H1 (cell line): ENCODE data around the gene CRIP1. TPM values are rescaled to one million over a fixed set of nuclear protein-coding genes. Genes with fewer than 3 reads are reported as not detected.

Source experiments
- CTCF ChIA-PET: fragments of 300-600 bp; sonication (Branson Sonifier 250); formaldehyde crosslinking; loops from one replicate; lab custom pipeline; 2021; ENCODE audit not compliant: partially characterized antibody; lab: Charles Lee
- POLR2A ChIA-PET: fragments of 300-600 bp; sonication (Branson Sonifier 250); formaldehyde crosslinking; loops from one replicate; lab custom pipeline; 2021; ENCODE audit warnings: inconsistent platforms; ENCODE audit not compliant: partially characterized antibody; lab: Charles Lee
- DNase-seq, 2 experiments: peaks; one replicate each; pipeline versions ENCODE4 v3.0.0 to v3.0.0-alpha.2; 2010 to 2022; ENCODE audit warnings: low spot score in 2 of 2, low read depth in 1 of 2, mixed read lengths in 1 of 2
- FAIRE-seq: peaks from 2 replicates; lab custom pipeline; 2011; peaks lifted over from hg19 to GRCh38; lab: Jason Lieb, UNC
- H2AFZ ChIP-seq: 2 replicates; pipeline ENCODE4 v1.8.1; 2012; ENCODE audit warnings: low read length, inconsistent platforms
- H2AK5ac ChIP-seq: 2 replicates; pipeline ENCODE4 v1.6.1; 2013; ENCODE audit warnings: low read depth, low read length
- H2BK120ac ChIP-seq: replicated peaks from 2 replicates; pipeline ENCODE3; 2013; ENCODE audit warnings: low read depth, low read length, inconsistent platforms
- H2BK12ac ChIP-seq: 2 replicates; pipeline ENCODE4 v1.6.1; 2013; ENCODE audit warnings: low read depth, low read length
- H2BK15ac ChIP-seq: 2 replicates; pipeline ENCODE4 v1.6.1; 2013; ENCODE audit warnings: low read length
- H2BK20ac ChIP-seq: 2 replicates; pipeline ENCODE4 v1.6.1; 2013; ENCODE audit warnings: low read length
- H2BK5ac ChIP-seq: 2 replicates; pipeline ENCODE4 v1.6.1; 2013; ENCODE audit warnings: low read depth, low read length
- H3K14ac ChIP-seq: 2 replicates; pipeline ENCODE4 v1.6.1; 2013; ENCODE audit warnings: inconsistent platforms; ENCODE audit not compliant: insufficient read length
- H3K18ac ChIP-seq: 2 replicates; pipeline ENCODE4 v1.6.1; 2013; ENCODE audit warnings: low read length; ENCODE audit errors: extremely low read depth
- H3K23ac ChIP-seq: 2 replicates; pipeline ENCODE4 v1.6.1; 2013; ENCODE audit warnings: inconsistent platforms; ENCODE audit not compliant: insufficient read length
- H3K23me2 ChIP-seq: 2 replicates; pipeline ENCODE4 v1.6.1; 2013; ENCODE audit warnings: low read depth, low read length
- H3K27ac ChIP-seq: 2 replicates; pipeline ENCODE4 v1.6.1; 2011; ENCODE audit warnings: low read depth, low read length, inconsistent platforms
- H3K27me3 ChIP-seq, 4 experiments: replicated peaks in 1 of 4; 1 replicate in 1 of 4; 2 replicates in 3 of 4; pipeline versions ENCODE4 v1.6.1 to v1.8.1; 2011 to 2013; ENCODE audit warnings: low read length in 3 of 4, mild to moderate bottlenecking in 3 of 4, inconsistent platforms in 2 of 4, mixed read lengths in 2 of 4, moderate library complexity in 1 of 4; ENCODE audit not compliant: control insufficient read depth in 3 of 4, insufficient read depth in 3 of 4; ENCODE audit errors: extremely low read depth in 1 of 4
- H3K36me3 ChIP-seq, 4 experiments: 2 replicates each; pipeline versions ENCODE4 v1.6.1 to v1.8.1; 2011 to 2013; ENCODE audit warnings: mild to moderate bottlenecking in 4 of 4, low read length in 3 of 4, moderate library complexity in 2 of 4, control low read depth in 1 of 4, inconsistent platforms in 1 of 4; ENCODE audit not compliant: insufficient read depth in 4 of 4, control insufficient read depth in 2 of 4
- H3K4ac ChIP-seq: replicated peaks from 2 replicates; pipeline ENCODE3; 2013; ENCODE audit warnings: low read length, low read depth, mixed read lengths, inconsistent platforms; ENCODE audit not compliant: insufficient read length
- H3K4me1 ChIP-seq, 4 experiments: replicated peaks in 1 of 4; 1 replicate in 1 of 4; 2 replicates in 3 of 4; pipeline versions ENCODE4 v1.6.1 to v1.8.1; 2011 to 2013; ENCODE audit warnings: low read length in 3 of 4, inconsistent platforms in 2 of 4, mixed read lengths in 1 of 4; ENCODE audit not compliant: insufficient read depth in 4 of 4, control insufficient read depth in 3 of 4
- H3K4me2 ChIP-seq, 2 experiments: 2 replicates each; pipeline versions ENCODE4 v1.6.1 to v1.8.1; 2011 to 2013; ENCODE audit warnings: low read depth in 2 of 2, low read length in 2 of 2, control low read depth in 1 of 2, inconsistent platforms in 1 of 2, mild to moderate bottlenecking in 1 of 2; ENCODE audit not compliant: insufficient read depth in 1 of 2
- H3K4me3 ChIP-seq, 4 experiments: fragments of 200-600, 300-600 bp in 1 of 4; sonication (generic), shearing (Covaris generic), sonication (Bioruptor Twin) in 1 of 4; 2 replicates each; pipeline versions ENCODE4 v1.5.1 to v1.8.1; 2011 to 2016; ENCODE audit warnings: low read length in 4 of 4, low read depth in 3 of 4, control low read depth in 2 of 4, inconsistent platforms in 2 of 4, mild to moderate bottlenecking in 2 of 4, mixed read lengths in 1 of 4, moderate library complexity in 1 of 4; ENCODE audit not compliant: insufficient read depth in 2 of 4; ENCODE audit errors: extremely low read depth in 1 of 4
- H3K56ac ChIP-seq: replicated peaks from 2 replicates; pipeline ENCODE3; 2013; ENCODE audit warnings: low read depth, mild to moderate bottlenecking, mixed read lengths, low read length, inconsistent platforms; ENCODE audit not compliant: insufficient read length
- H3K79me1 ChIP-seq: 2 replicates; pipeline ENCODE4 v1.6.1; 2013; ENCODE audit warnings: low read depth, low read length, control low read depth
- H3K79me2 ChIP-seq, 2 experiments: 2 replicates each; pipeline versions ENCODE4 v1.6.1 to v1.8.1; 2012 to 2013; ENCODE audit warnings: low read length in 2 of 2, mild to moderate bottlenecking in 2 of 2, inconsistent platforms in 1 of 2; ENCODE audit not compliant: insufficient read depth in 2 of 2, control insufficient read depth in 1 of 2
- H3K9ac ChIP-seq, 4 experiments: replicated peaks in 1 of 4; 1 replicate in 1 of 4; 2 replicates in 3 of 4; pipeline versions ENCODE4 v1.6.1 to v1.8.1; 2011 to 2013; ENCODE audit warnings: low read depth in 3 of 4, low read length in 3 of 4, control low read depth in 2 of 4, mild to moderate bottlenecking in 2 of 4, moderate library complexity in 2 of 4, inconsistent platforms in 1 of 4; ENCODE audit errors: extremely low read depth in 1 of 4
- H3K9me3 ChIP-seq, 2 experiments: 2 replicates each; pipeline versions ENCODE4 v1.6.1 to v1.8.1; 2012 to 2013; ENCODE audit warnings: mild to moderate bottlenecking in 2 of 2, moderate library complexity in 2 of 2, control low read depth in 1 of 2, inconsistent platforms in 1 of 2, low read depth in 1 of 2, low read length in 1 of 2, mixed read lengths in 1 of 2; ENCODE audit not compliant: insufficient read depth in 2 of 2
- H4K20me1 ChIP-seq, 2 experiments: replicated peaks in 1 of 2; 2 replicates each; pipeline versions ENCODE3 to v1.8.1; 2011 to 2013; ENCODE audit warnings: inconsistent platforms in 2 of 2, low read length in 2 of 2, mild to moderate bottlenecking in 1 of 2; ENCODE audit not compliant: insufficient read depth in 2 of 2, control insufficient read depth in 1 of 2
- H4K5ac ChIP-seq: 2 replicates; pipeline ENCODE4 v1.6.1; 2013; ENCODE audit warnings: low read length, low read depth, mixed read lengths, inconsistent platforms; ENCODE audit not compliant: insufficient read length
- H4K8ac ChIP-seq: 2 replicates; pipeline ENCODE4 v1.8.0; 2013; ENCODE audit warnings: mild to moderate bottlenecking, moderate library complexity, low read length, inconsistent platforms; ENCODE audit not compliant: insufficient read depth; ENCODE audit errors: extremely low read depth
- H4K91ac ChIP-seq: replicated peaks from 2 replicates; pipeline ENCODE3; 2013; ENCODE audit warnings: low read length, mixed read lengths, inconsistent platforms; ENCODE audit not compliant: insufficient read length
- ASH2L ChIP-seq: fragments of 200-600, 300-600 bp; sonication (generic); IDR thresholded peaks from one replicate; pipeline ENCODE4 v1.7.1; 2017; ENCODE audit warnings: low read length
- BCL11A ChIP-seq, 2 experiments: IDR thresholded peaks; one replicate each; pipeline ENCODE4 v1.6.1; 2011; ENCODE audit warnings: low read depth in 2 of 2, low read length in 2 of 2, mild to moderate bottlenecking in 2 of 2
- CEBPB ChIP-seq: IDR thresholded peaks from 2 replicates; pipeline ENCODE4 v1.6.1; 2012; ENCODE audit warnings: low read depth, low read length
- GABPA ChIP-seq: IDR thresholded peaks from 2 replicates; pipeline ENCODE4 v1.6.1; 2011; ENCODE audit warnings: mild to moderate bottlenecking, low read length, moderate library complexity, borderline replicate concordance; ENCODE audit not compliant: insufficient read depth
- JUN ChIP-seq: IDR thresholded peaks from 2 replicates; pipeline ENCODE4 v1.6.1; 2011; ENCODE audit warnings: low read depth, mild to moderate bottlenecking, improper control_type of control experiment, low read length
- JUND ChIP-seq: IDR thresholded peaks from 2 replicates; pipeline ENCODE4 v1.6.1; 2011; ENCODE audit warnings: mild to moderate bottlenecking, improper control_type of control experiment, low read length
- MAX ChIP-seq: IDR thresholded peaks from 2 replicates; pipeline ENCODE4 v1.6.1; 2012; ENCODE audit warnings: inconsistent platforms
- POLR2AphosphoS5 ChIP-seq: IDR thresholded peaks from 2 replicates; pipeline ENCODE4 v1.6.1; 2011; ENCODE audit warnings: low read depth, low read length
- RAD21 ChIP-seq, 2 experiments: IDR thresholded peaks in 1 of 2; conservative IDR thresholded peaks in 1 of 2; 2 replicates each; pipeline ENCODE4 v1.6.1; 2011; ENCODE audit warnings: low read depth in 2 of 2, low read length in 2 of 2, improper control_type of control experiment in 1 of 2, inconsistent platforms in 1 of 2, mild to moderate bottlenecking in 1 of 2, moderate library complexity in 1 of 2
- SIN3A ChIP-seq, 2 experiments: IDR thresholded peaks in 1 of 2; conservative IDR thresholded peaks in 1 of 2; 2 replicates each; pipeline ENCODE4 v1.6.1; 2011 to 2012; ENCODE audit warnings: low read length in 2 of 2, improper control_type of control experiment in 1 of 2, low read depth in 1 of 2, mild to moderate bottlenecking in 1 of 2
- TCF12 ChIP-seq: IDR thresholded peaks from 2 replicates; pipeline ENCODE4 v1.6.1; 2011; ENCODE audit warnings: low read depth, mild to moderate bottlenecking, low read length
- YY1 ChIP-seq: IDR thresholded peaks from 2 replicates; pipeline ENCODE4 v1.6.1; 2011; ENCODE audit warnings: low read depth, mild to moderate bottlenecking, low read length
- WGBS, 2 experiments: shearing (Covaris generic) in 1 of 2; methylation state at CpG; one replicate each; pipeline versions ENCODE4 v1.1.6 to v1.1.7; 2013 to 2015; ENCODE audit warnings: low lambda C conversion rate in 2 of 2, mixed read lengths in 2 of 2, inconsistent platforms in 1 of 2, low coverage in 1 of 2, missing lambda C conversion rate in 1 of 2; ENCODE audit not compliant: insufficient replicate concordance in 2 of 2, insufficient coverage in 1 of 2, insufficient read length in 1 of 2; ENCODE audit errors: extremely low coverage in 1 of 2, missing lambda C conversion rate in 1 of 2; 5-methylcytosine and 5-hydroxymethylcytosine counted together
- polyA plus RNA-seq, 7 experiments: library from polyadenylated mRNA; depleted of rRNA in 3 of 7; stranded (reverse) in 5 of 7; unstranded in 2 of 7; fragments of >200 nt in 5 of 7; fragments of 200-250 nt in 2 of 7; gene quantifications; 1 replicate in 5 of 7; 2 replicates in 1 of 7; 4 replicates in 1 of 7; pipeline versions ENCODE4 v1.2.1 to v1.2.3, GENCODE V29; 2011 to 2013; ENCODE audit warnings: missing spikeins in 2 of 7, mixed read lengths in 2 of 7
- total RNA-seq: library from RNA; stranded (reverse); fragmentation: NEBNext Ultra II Directional; extraction: Animal tissue kit (Norgen Biotek cat#: 25700); gene quantifications from 2 replicates; pipeline ENCODE4 v1.2.1, GENCODE V29; 2021

The CRIP1 gene
- total and polyA plus RNA-seq, 2 of the 8 experiments (the other 6 are each of a cell fraction or from before 2014, with no cell fraction given), result 1.2 to 2.2 TPM

DNA sequence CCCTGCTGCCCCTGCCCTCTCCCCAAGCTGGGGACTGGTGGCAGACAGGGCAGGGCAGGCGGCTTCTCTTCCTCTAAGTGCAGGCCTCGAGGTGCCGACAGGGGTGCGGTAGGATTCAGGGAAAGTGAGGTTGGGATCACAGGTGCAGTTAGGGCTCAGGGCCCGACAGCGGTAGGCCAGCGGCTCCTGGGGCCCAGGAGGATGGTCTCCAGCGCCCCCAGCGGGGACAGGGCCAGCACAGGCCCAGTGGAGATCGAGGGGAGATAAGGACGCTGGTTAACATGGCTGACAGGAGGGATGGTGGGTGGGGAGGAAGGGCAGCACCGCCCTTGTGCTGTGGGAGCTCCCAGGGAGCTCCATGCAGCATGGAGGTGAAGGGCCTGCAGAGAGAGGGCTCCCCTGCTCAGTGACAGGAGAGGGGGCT, 935 bp upstream of the CRIP1 start:
- H2AK5ac ChIP-seq, result no peak overlapping the region
- no peak overlapping the region for H2BK20ac ChIP-seq
- no peak overlapping the region for H3K27ac ChIP-seq
- H3K79me2 ChIP-seq, result no peaks in the 10 kb centered on the region
- ChIA-PET POLR2A (interaction anchor here (0.8 to 1.5 kb wide), 2 partner anchors 9 to 11 kb away, joined by 3 to 8 read pairs; no protein-coding TSS in a partner anchor), CTCF (interaction anchor here (0.6 to 1.7 kb wide), 12 partner anchors 9 to 372 kb away, joined by 3 to 17 read pairs (median 4); no protein-coding TSS in a partner anchor)
- DNase-seq, result peak in 1 of 2 experiments; percentile 83
- peaks cover 11% of the 10 kb centered on the region; the same call in 1 of the 2 replicates for H3K23me2 ChIP-seq
- H4K20me1 ChIP-seq, result peaks cover 0 to 9% of the 10 kb centered on the region in 2 experiments
- H3K56ac ChIP-seq, result no peak overlapping the region
- H2BK120ac ChIP-seq, result no peak overlapping the region
- WGBS, 2 experiments, result 12% methylated on average over 12 of the region's 12 CpGs; no CpG with 5 or more reads in 1 of the 2 experiments
- H3K36me3 ChIP-seq, result no peaks in the 10 kb centered on the region
- H3K9ac ChIP-seq, result no peak overlapping the region
- H4K5ac ChIP-seq, result no peak overlapping the region
- H3K79me1 ChIP-seq, result no peaks in the 10 kb centered on the region
- H3K27me3 ChIP-seq, result peaks cover 31 to 82% (median 66%) of the 10 kb centered on the region in 4 experiments
- H3K4me1 ChIP-seq, result peaks cover 0 to 32% (median 14%) of the 10 kb centered on the region in 4 experiments; a peak in 5 of 7 replicates
- H3K14ac ChIP-seq, result no peak overlapping the region
- peak overlapping the region; percentile 84; the same call in 1 of the 2 replicates for H4K8ac ChIP-seq
- H4K91ac ChIP-seq, result no peak overlapping the region
- H3K9me3 ChIP-seq, result no peaks in the 10 kb centered on the region
- H3K4me2 ChIP-seq, result peak overlapping the region; percentile 53 to 75
- H3K18ac ChIP-seq, result peak overlapping the region; percentile 60
- no peak overlapping the region for H2BK5ac ChIP-seq
- H3K4ac ChIP-seq, result no peak overlapping the region
- no peak overlapping the region for H2AFZ ChIP-seq
- no peak overlapping the region for H3K23ac ChIP-seq
- no peak for FAIRE-seq
- H2BK12ac ChIP-seq, result no peak overlapping the region
- H3K4me3 ChIP-seq, result peak overlapping the region in 1 of 4 experiments; percentile 61; a peak in 2 of 8 replicates
- H2BK15ac ChIP-seq, result 0 out of 2 replicates have a peak overlapping the region, but pooled peaks have one; percentile 72
- TF ChIP-seq MAX, result peak; percentile 43; the same call in 1 of the 2 replicates
- peak; percentile 74 to 77 for TF ChIP-seq RAD21 (IDR thresholded peaks at IDR 0.05 in 1 of 2, conservative IDR thresholded peaks at IDR 0.05 in 1 of 2; ENCODE audit: low read depth in 2 of 2, low read length in 2 of 2)
- TF ChIP-seq JUN, result no peak
- 0 out of 2 replicates have a peak, but pooled peaks have one; percentile 18 for TF ChIP-seq JUND
- TF ChIP-seq CEBPB, result no peak
- TF ChIP-seq GABPA, result peak; percentile 14; the same call in 1 of the 2 replicates
- TF ChIP-seq POLR2AphosphoS5, result no peak
- TF ChIP-seq YY1, result peak; percentile 77; the same call in 1 of the 2 replicates
- TF ChIP-seq BCL11A (IDR thresholded peaks at IDR 0.05; ENCODE audit: low read depth in 2 of 2, low read length in 2 of 2), result no peak
- 0 out of 2 replicates have a peak, but pooled peaks have one; percentile 34 for TF ChIP-seq TCF12
- TF ChIP-seq ASH2L, result peak; percentile 38
- peak in 1 of 2 experiments; percentile 67; a peak in 1 of 4 replicates for TF ChIP-seq SIN3A (conservative IDR thresholded peaks at IDR 0.05 in 1 of 2, IDR thresholded peaks at IDR 0.05 in 1 of 2; ENCODE audit: low read depth in 1 of 2, low read length in 2 of 2)
